ENCODE measurements around the gene ANKRD12. TPM values are rescaled to one million over a fixed set of nuclear protein-coding genes. Genes with fewer than 3 reads are reported as not detected.

Gene ANKRD12
- total RNA-seq, 1 donor = 66.2 TPM

DNA sequence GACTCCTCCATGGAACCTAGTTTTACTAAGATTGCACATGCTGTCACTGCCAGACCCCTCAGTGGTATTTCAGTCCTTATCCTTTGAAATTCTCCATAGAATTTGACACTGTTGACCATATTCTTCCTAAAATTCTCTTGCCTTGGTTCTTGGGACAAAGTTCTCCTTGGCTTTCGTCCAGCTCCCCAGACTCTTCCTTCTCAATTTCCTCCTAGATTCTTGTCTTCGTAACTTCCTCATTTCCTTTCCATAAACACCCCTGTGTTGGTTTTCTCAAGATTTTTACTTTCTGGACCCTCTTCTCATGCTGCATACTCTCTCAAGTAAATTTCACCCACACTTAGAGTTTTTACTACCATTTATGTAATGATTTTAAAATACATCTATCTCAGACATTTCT is 101.4 kb downstream of the ANKRD12 start:
- H3K4me3 ChIP-seq (ENCODE audit: low read depth, low read length) = no peak overlapping the region
- DNase-seq (ENCODE audit: low read depth) = no peak
- TF ChIP-seq, protein P1, sequence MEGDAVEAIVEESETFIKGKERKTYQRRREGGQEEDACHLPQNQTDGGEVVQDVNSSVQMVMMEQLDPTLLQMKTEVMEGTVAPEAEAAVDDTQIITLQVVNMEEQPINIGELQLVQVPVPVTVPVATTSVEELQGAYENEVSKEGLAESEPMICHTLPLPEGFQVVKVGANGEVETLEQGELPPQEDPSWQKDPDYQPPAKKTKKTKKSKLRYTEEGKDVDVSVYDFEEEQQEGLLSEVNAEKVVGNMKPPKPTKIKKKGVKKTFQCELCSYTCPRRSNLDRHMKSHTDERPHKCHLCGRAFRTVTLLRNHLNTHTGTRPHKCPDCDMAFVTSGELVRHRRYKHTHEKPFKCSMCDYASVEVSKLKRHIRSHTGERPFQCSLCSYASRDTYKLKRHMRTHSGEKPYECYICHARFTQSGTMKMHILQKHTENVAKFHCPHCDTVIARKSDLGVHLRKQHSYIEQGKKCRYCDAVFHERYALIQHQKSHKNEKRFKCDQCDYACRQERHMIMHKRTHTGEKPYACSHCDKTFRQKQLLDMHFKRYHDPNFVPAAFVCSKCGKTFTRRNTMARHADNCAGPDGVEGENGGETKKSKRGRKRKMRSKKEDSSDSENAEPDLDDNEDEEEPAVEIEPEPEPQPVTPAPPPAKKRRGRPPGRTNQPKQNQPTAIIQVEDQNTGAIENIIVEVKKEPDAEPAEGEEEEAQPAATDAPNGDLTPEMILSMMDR (IDR thresholded peaks at IDR 0.05; ENCODE audit: insufficient read depth, low read length) = no peak

DNA sequence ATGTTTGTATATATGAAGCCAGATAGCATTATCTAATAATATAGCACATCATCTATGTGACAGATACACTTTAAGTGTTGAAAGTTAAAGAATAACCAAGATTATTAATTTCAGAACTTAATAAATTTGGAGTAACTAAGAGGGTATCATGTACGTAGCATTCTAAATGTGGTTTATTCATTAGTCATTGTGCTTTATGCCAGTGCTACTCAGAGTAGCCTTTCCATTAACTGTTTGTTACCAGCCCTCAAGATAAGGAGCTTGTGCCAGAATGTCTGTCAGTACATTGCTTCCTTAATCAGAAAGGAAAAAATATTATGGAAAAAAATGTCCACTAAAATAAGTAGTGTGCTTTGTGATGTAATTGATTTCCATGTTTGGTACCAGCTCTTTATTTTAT is 103.1 kb downstream of the ANKRD12 start:
- TF ChIP-seq, protein P1 (IDR thresholded peaks at IDR 0.05; ENCODE audit: insufficient read depth, low read length) = no peak
- no peak for DNase-seq (ENCODE audit: low read depth)
- no peak overlapping the region for H3K4me3 ChIP-seq (ENCODE audit: low read depth, low read length)

DNA sequence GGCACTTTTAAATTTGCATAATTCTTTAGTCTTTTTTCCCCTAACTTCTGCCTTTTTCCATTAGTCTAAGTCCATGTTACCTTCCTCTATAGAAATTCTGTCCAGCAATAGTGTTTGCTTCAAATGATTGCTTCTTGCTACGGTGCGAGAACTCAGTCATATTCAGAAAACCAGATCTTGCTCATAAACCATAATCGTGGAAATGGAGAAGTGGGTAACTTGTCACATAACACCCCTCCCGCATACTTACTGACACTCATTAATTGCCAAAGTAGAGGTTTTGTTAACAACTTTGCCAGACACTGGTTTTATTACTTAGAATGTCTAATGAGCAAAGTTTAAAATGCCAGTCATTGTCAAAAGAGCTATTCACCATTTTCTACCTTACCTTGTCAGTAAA is 103.7 kb downstream of the ANKRD12 start:
- DNase-seq (ENCODE audit: low read depth) = no peak
- TF ChIP-seq, protein P1 (IDR thresholded peaks at IDR 0.05; ENCODE audit: insufficient read depth, low read length) = no peak
- no peak overlapping the region for H3K4me3 ChIP-seq (ENCODE audit: low read depth, low read length)

DNA sequence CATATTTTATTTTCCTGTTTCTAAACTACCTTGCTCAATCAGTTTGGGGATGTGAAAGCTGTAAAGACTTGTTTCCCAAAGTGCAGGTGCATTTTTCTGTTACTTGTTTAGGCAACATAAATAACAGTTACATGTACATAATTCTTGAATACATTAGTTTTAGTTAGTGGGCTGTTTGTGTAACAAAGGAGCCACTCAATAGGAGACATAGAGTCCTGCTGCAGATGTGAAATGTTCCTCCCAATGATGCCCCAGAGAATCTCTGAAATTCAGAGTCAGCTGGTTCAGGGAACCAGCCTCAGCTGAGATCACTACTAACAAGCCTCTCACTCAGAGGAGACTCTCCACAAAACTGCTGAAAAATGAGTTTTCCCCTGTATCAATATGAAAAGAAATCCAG is 106.4 kb downstream of the ANKRD12 start:
- TF ChIP-seq, protein P1 (IDR thresholded peaks at IDR 0.05; ENCODE audit: insufficient read depth, low read length) = no peak
- no peak overlapping the region for H3K4me3 ChIP-seq (ENCODE audit: low read depth, low read length)
- no peak for DNase-seq (ENCODE audit: low read depth)

DNA sequence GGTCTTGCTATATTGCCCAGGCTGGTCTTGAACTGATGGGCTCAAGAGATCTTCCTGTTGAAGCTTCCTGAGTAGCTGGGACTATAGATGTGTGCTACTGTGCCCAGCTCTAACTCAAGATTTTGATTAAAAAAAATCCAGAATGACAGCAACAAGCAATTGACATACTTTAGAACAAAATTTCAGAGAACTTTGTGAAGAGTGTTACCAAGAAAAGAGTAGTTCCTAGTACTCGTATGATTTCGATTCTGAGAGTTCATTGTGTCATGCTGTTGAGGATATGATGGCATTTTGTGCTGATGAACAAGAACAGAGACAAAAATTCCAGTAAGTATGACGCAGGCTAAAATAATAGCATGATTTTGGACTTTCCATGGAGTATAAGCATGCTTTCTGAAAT is 107.8 kb downstream of the ANKRD12 start:
- H3K4me3 ChIP-seq (ENCODE audit: low read depth, low read length) = no peak overlapping the region
- no peak for DNase-seq (ENCODE audit: low read depth)
- TF ChIP-seq, protein P1 (IDR thresholded peaks at IDR 0.05; ENCODE audit: insufficient read depth, low read length) = no peak

DNA sequence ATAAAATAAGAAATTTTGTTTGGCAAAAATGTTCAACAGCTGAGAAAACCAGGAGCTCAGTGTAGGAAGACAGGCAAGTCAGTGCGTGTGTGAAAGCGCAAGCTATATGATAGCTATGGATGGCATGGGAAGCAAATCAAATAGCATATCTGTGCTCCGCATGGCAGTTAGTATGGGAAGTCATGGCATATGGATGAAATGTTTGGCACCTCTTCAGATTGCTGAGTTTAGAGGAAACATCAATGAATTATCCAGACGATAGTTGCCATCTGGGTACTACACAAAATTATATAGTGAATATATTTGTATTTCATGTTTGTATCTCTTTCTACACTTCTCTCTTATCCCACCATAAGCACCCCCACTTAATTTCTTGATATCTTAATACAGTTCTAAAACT is 112.1 kb downstream of the ANKRD12 start:
- no peak overlapping the region for H3K4me3 ChIP-seq (ENCODE audit: low read depth, low read length)
- DNase-seq (ENCODE audit: low read depth) = no peak
- TF ChIP-seq, protein P1 (IDR thresholded peaks at IDR 0.05; ENCODE audit: insufficient read depth, low read length) = no peak

DNA sequence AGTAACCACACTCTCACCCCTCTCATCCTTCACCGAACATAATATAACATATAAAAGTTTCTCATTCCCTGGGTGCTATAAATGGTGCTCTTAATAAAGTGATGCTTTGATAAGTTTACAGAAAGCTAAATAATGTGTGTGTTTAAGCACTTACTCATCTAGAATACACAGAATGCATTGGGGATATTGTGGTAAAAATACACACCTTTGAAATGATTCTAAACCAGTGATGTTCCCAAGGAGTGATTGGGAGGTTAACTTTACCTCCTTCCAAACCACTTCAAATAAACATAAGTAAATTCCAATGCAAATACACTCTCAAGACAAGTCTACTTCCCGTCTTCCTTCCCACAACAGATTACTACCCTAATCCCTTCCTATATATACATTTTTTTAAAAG is 112.7 kb downstream of the ANKRD12 start:
- H3K4me3 ChIP-seq (ENCODE audit: low read depth, low read length) = no peak overlapping the region
- DNase-seq (ENCODE audit: low read depth) = no peak
- TF ChIP-seq, protein P1 (IDR thresholded peaks at IDR 0.05; ENCODE audit: insufficient read depth, low read length) = no peak

All from fibroblast of the aortic adventitia (primary cell).